Spleen (tissue), 7 donors: ENCODE measurements around the gene ZCCHC9.

Experiments
- POLR2A ChIP-seq, 3 donors: fragments of 450-650 bp; IDR thresholded peaks; one replicate each; pipeline ENCODE4 v1.5.1; 2017; ENCODE audit warnings: antibody characterized with exemption in 3 of 3, mild to moderate bottlenecking in 1 of 3
- POLR2AphosphoS5 ChIP-seq, 3 donors: sonication (generic); formaldehyde crosslinking; IDR thresholded peaks; one replicate each; pipeline ENCODE4 v1.5.1; 2017; ENCODE audit warnings: antibody characterized with exemption in 3 of 3
- TF ChIP-seq, protein P1 (sequence below), 11 experiments: fragments of 200-600 bp in 7 of 11; fragments of 450-650 bp in 4 of 11; sonication (generic) in 4 of 11; IDR thresholded peaks in 8 of 11; conservative IDR thresholded peaks in 3 of 11; 1 replicate in 7 of 11; 2 replicates in 4 of 11; pipeline versions ENCODE4 v1.4.0 to v1.8.0; 2016 to 2021; ENCODE audit warnings: antibody characterized with exemption in 11 of 11, inconsistent platforms in 4 of 11, mild to moderate bottlenecking in 1 of 11
- donor health status: DM: no; HTN: no; CAD: no; lungs with moderate emphysema.
- donor health status: DM: no; HTN: no; CAD: no.
- donor health status: DM: no; HTN: no; CAD: no.

DNA sequence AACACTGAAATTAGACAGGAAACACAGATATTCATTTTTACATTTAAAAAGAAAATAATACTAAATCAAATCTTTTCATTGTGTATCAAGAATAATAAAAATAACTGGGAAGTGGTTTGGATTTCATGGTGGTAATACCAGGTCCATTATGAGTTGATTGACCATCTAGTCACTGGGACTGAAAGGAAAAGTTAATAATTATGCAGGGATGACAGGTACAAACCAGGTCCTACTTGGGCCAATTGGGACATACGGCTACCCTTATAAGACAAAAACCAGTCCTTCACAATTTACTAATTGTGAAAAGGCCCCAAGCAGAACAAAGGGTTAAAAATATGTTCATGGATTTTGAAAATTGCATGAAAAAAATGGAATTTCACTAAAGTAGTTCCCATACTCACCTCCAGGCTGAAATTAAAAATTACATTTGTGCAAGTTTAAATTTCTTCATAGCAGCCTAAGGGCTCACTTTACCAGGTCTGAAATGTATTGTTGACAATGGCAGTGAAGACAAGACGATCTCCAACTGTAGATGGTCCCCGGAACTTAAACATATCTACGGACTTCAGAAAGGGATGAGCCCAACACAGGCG, 44.1 kb downstream of the ZCCHC9 start:
- TF ChIP-seq, protein P1, sequence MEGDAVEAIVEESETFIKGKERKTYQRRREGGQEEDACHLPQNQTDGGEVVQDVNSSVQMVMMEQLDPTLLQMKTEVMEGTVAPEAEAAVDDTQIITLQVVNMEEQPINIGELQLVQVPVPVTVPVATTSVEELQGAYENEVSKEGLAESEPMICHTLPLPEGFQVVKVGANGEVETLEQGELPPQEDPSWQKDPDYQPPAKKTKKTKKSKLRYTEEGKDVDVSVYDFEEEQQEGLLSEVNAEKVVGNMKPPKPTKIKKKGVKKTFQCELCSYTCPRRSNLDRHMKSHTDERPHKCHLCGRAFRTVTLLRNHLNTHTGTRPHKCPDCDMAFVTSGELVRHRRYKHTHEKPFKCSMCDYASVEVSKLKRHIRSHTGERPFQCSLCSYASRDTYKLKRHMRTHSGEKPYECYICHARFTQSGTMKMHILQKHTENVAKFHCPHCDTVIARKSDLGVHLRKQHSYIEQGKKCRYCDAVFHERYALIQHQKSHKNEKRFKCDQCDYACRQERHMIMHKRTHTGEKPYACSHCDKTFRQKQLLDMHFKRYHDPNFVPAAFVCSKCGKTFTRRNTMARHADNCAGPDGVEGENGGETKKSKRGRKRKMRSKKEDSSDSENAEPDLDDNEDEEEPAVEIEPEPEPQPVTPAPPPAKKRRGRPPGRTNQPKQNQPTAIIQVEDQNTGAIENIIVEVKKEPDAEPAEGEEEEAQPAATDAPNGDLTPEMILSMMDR (IDR thresholded peaks at IDR 0.05 in 8 of 11, conservative IDR thresholded peaks at IDR 0.05 in 3 of 11): no peak
- TF ChIP-seq POLR2A (IDR thresholded peaks at IDR 0.05) (no peak), POLR2AphosphoS5 (IDR thresholded peaks at IDR 0.05) (no peak)
